ENCODE data around the gene ZNF786. TPM values are rescaled to one million over a fixed set of nuclear protein-coding genes. Genes with fewer than 3 reads are reported as not detected.
"Not testable (repeated sequence)": the region's sequence is repeated elsewhere in the genome, so short reads cannot be mapped to it uniquely, and the experiment has no call there.

ZNF786 gene
- total and polyA plus RNA-seq, 2 experiments from 2014 or later, result 6.1 to 19.8 TPM

DNA sequence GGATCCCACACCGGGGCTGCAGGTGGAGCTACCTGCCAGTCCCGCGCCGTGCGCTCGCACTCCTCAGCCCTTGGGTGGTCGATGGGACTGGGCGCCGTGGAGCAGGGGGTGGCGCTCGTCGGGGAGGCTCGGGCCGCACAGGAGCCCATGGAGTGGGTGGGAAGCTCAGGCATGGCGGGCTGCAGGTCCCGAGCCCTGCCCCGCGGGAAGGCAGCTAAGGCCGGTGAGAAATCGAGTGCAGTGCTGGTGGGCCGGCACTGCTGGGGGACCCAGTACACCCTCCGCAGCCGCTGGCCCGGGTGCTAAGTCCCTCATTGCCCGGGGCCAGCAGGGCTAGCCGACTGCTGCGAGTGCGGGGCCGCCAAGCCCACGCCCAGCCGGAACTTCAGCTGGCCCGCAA is 51.9 kb downstream of the ZNF786 start:
- H3K27me3 ChIP-seq (ENCODE audit: insufficient read depth); H3K27ac ChIP-seq (ENCODE audit: low read depth); H3K4me1 Mint-ChIP-seq; H3K9me2 ChIP-seq (ENCODE audit: insufficient read depth); DNase-seq (ENCODE audit: low spot score); H3K36me3 ChIP-seq (ENCODE audit: insufficient read depth); H3K4me1 ChIP-seq (ENCODE audit: insufficient read depth); H3K27ac Mint-ChIP-seq; H3K4me3 Mint-ChIP-seq; ATAC-seq; H3F3A ChIP-seq (replicated peaks; ENCODE audit: low read depth); H4K20me1 ChIP-seq (replicated peaks; ENCODE audit: insufficient read depth); H3K27me3 Mint-ChIP-seq (ENCODE audit: insufficient read depth, low read depth, poor library complexity); H3K4me3 ChIP-seq; H3K79me2 ChIP-seq (replicated peaks; ENCODE audit: insufficient read depth); H2AFZ ChIP-seq; H3K36me3 Mint-ChIP-seq (ENCODE audit: low read depth); H3K4me2 ChIP-seq: not testable (repeated sequence)
- H3K9me3 Mint-ChIP-seq, result peaks cover 21% of the 10 kb centered on the region

DNA sequence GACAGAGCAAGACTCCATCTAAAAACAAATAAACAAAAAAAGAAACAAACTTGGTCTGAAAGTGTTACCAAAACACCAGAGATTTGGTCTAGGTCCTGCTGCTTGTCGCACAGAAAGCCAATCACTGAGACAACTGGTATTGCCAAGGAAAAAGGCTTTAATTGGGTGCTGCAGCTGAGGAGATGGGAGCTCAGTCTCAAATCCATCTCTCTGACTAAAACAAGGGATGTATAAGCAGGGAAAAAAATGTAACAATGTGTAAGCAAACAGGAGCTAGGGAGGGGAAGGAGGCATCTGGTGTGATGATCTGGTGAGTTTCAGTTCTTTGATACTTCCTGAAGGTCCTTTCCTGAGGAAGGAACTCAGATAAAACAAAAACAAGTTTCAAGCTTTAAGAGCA is 53.8 kb downstream of the ZNF786 start:
- Histone ChIP-seq H3K4me1 (ENCODE audit: insufficient read depth) (no peaks in the 10 kb centered on the region), H3K4me3 (no peak overlapping the region), H3K79me2 (replicated peaks; ENCODE audit: insufficient read depth) (no peaks in the 10 kb centered on the region), H3K27me3 (ENCODE audit: insufficient read depth) (no peaks in the 10 kb centered on the region), H2AFZ (no peak overlapping the region), H4K20me1 (replicated peaks; ENCODE audit: insufficient read depth) (no peaks in the 10 kb centered on the region), H3K27ac (ENCODE audit: low read depth) (no peak overlapping the region), H3K36me3 (ENCODE audit: insufficient read depth) (no peaks in the 10 kb centered on the region), H3K9me2 (ENCODE audit: insufficient read depth) (no peaks in the 10 kb centered on the region), H3F3A (replicated peaks; ENCODE audit: low read depth) (no peaks in the 10 kb centered on the region), H3K4me2 (no peak overlapping the region)
- ATAC-seq (no peak), DNase-seq (ENCODE audit: low spot score) (no peak)
- no peaks in the 10 kb centered on the region for H3K4me1 Mint-ChIP-seq
- peaks cover 8% of the 10 kb centered on the region; the same call in 1 of the 3 replicates for H3K36me3 Mint-ChIP-seq (ENCODE audit: low read depth)
- TF ChIP-seq STAT1 (IDR thresholded peaks at IDR 0.05; ENCODE audit: unreplicated experiment), result no peak
- TF ChIP-seq, protein P1, sequence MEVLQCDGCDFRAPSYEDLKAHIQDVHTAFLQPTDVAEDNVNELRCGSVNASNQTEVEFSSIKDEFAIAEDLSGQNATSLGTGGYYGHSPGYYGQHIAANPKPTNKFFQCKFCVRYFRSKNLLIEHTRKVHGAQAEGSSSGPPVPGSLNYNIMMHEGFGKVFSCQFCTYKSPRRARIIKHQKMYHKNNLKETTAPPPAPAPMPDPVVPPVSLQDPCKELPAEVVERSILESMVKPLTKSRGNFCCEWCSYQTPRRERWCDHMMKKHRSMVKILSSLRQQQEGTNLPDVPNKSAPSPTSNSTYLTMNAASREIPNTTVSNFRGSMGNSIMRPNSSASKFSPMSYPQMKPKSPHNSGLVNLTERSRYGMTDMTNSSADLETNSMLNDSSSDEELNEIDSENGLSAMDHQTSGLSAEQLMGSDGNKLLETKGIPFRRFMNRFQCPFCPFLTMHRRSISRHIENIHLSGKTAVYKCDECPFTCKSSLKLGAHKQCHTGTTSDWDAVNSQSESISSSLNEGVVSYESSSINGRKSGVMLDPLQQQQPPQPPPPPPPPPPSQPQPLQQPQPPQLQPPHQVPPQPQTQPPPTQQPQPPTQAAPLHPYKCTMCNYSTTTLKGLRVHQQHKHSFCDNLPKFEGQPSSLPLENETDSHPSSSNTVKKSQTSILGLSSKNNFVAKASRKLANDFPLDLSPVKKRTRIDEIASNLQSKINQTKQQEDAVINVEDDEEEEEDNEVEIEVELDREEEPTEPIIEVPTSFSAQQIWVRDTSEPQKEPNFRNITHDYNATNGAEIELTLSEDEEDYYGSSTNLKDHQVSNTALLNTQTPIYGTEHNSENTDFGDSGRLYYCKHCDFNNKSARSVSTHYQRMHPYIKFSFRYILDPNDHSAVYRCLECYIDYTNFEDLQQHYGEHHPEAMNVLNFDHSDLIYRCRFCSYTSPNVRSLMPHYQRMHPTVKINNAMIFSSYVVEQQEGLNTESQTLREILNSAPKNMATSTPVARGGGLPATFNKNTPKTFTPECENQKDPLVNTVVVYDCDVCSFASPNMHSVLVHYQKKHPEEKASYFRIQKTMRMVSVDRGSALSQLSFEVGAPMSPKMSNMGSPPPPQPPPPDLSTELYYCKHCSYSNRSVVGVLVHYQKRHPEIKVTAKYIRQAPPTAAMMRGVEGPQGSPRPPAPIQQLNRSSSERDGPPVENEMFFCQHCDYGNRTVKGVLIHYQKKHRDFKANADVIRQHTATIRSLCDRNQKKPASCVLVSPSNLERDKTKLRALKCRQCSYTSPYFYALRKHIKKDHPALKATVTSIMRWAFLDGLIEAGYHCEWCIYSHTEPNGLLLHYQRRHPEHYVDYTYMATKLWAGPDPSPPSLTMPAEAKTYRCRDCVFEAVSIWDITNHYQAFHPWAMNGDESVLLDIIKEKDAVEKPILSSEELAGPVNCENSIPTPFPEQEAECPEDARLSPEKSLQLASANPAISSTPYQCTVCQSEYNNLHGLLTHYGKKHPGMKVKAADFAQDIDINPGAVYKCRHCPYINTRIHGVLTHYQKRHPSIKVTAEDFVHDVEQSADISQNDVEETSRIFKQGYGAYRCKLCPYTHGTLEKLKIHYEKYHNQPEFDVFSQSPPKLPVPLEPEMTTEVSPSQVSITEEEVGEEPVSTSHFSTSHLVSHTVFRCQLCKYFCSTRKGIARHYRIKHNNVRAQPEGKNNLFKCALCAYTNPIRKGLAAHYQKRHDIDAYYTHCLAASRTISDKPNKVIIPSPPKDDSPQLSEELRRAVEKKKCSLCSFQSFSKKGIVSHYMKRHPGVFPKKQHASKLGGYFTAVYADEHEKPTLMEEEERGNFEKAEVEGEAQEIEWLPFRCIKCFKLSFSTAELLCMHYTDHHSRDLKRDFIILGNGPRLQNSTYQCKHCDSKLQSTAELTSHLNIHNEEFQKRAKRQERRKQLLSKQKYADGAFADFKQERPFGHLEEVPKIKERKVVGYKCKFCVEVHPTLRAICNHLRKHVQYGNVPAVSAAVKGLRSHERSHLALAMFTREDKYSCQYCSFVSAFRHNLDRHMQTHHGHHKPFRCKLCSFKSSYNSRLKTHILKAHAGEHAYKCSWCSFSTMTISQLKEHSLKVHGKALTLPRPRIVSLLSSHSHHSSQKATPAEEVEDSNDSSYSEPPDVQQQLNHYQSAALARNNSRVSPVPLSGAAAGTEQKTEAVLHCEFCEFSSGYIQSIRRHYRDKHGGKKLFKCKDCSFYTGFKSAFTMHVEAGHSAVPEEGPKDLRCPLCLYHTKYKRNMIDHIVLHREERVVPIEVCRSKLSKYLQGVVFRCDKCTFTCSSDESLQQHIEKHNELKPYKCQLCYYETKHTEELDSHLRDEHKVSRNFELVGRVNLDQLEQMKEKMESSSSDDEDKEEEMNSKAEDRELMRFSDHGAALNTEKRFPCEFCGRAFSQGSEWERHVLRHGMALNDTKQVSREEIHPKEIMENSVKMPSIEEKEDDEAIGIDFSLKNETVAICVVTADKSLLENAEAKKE (CRISPR knock-in tag; IDR thresholded peaks at IDR 0.05), result no peak
- TF ChIP-seq POLR2AphosphoS5 (IDR thresholded peaks at IDR 0.05; ENCODE audit: low read depth), result no peak
- TF ChIP-seq, protein P2, sequence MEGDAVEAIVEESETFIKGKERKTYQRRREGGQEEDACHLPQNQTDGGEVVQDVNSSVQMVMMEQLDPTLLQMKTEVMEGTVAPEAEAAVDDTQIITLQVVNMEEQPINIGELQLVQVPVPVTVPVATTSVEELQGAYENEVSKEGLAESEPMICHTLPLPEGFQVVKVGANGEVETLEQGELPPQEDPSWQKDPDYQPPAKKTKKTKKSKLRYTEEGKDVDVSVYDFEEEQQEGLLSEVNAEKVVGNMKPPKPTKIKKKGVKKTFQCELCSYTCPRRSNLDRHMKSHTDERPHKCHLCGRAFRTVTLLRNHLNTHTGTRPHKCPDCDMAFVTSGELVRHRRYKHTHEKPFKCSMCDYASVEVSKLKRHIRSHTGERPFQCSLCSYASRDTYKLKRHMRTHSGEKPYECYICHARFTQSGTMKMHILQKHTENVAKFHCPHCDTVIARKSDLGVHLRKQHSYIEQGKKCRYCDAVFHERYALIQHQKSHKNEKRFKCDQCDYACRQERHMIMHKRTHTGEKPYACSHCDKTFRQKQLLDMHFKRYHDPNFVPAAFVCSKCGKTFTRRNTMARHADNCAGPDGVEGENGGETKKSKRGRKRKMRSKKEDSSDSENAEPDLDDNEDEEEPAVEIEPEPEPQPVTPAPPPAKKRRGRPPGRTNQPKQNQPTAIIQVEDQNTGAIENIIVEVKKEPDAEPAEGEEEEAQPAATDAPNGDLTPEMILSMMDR (conservative IDR thresholded peaks at IDR 0.05; ENCODE audit: low read depth in 2 of 2), result no peak
- peaks cover 21% of the 10 kb centered on the region for H3K9me3 Mint-ChIP-seq
- H3K4me3 Mint-ChIP-seq, result no peak overlapping the region
- no peak overlapping the region for H3K27ac Mint-ChIP-seq
- H3K27me3 Mint-ChIP-seq (ENCODE audit: insufficient read depth, low read depth, poor library complexity), result peaks cover 2% of the 10 kb centered on the region
